ENCODE measurements around the gene CPLX4.

The CPLX4 gene

DNA sequence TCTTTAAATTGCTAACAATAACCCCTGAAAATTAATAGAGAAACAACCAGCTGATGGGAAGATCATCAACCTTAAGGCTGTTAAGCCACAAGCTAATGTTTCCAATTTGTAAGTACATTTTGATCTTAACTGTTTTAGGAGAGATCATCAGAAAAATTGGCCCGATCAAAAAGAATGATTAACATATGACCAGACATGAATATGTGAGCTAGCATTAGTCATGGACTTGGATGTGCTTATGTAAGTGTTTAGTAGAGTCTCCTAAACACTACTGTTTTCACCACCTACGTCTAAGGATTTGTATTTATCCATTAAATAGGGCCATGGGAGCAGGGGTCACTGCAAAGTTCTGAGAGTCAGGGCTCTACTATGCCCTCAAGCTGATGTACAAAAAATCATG lies 36.3 kb upstream of the CPLX4 start:
- in situ Hi-C loops (cut with MboI; ENCODE audit: low pct_unique_long_range_greater_than_20kb, low sequenced_read_pairs, unreplicated experiment): no loop called here
- TF ChIP-seq, protein P1, sequence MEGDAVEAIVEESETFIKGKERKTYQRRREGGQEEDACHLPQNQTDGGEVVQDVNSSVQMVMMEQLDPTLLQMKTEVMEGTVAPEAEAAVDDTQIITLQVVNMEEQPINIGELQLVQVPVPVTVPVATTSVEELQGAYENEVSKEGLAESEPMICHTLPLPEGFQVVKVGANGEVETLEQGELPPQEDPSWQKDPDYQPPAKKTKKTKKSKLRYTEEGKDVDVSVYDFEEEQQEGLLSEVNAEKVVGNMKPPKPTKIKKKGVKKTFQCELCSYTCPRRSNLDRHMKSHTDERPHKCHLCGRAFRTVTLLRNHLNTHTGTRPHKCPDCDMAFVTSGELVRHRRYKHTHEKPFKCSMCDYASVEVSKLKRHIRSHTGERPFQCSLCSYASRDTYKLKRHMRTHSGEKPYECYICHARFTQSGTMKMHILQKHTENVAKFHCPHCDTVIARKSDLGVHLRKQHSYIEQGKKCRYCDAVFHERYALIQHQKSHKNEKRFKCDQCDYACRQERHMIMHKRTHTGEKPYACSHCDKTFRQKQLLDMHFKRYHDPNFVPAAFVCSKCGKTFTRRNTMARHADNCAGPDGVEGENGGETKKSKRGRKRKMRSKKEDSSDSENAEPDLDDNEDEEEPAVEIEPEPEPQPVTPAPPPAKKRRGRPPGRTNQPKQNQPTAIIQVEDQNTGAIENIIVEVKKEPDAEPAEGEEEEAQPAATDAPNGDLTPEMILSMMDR (IDR thresholded peaks at IDR 0.05; ENCODE audit: extremely low read depth, insufficient read depth, missing control alignments): no peak
- DNase-seq (ENCODE audit: low spot score): no peak

DNA sequence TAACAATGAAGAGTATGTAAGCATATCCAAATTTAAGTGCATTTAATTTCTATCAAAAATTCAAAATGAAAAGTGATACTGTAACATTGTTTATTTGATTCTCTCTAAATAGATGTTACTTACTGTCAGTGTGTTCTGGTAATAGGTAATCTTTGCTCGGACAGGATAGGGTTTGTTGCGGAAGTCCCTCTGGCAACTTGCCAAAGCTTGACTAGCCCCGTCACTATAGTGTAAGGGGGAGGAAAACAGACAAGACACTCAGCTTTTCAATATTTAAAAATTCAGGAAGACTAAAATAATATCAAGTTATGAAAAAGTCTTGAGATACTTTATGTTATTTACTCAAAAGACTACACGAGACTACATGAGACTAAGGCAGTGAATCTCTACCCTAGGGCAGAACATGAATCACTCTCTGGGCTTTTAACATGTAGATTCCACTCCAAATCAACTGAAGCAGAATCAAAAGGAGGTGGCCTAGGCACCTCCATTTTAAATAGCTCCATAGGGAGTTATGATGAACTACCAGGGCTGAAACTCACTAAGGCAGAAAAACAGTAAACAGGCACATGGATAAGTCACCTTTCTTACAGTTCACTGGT lies 34.7 kb upstream of the CPLX4 start:
- TF ChIP-seq, protein P1 (IDR thresholded peaks at IDR 0.05; ENCODE audit: extremely low read depth, insufficient read depth, missing control alignments): no peak
- no peak for DNase-seq (ENCODE audit: low spot score)
- in situ Hi-C loops (cut with MboI; ENCODE audit: low pct_unique_long_range_greater_than_20kb, low sequenced_read_pairs, unreplicated experiment): no loop called here

DNA sequence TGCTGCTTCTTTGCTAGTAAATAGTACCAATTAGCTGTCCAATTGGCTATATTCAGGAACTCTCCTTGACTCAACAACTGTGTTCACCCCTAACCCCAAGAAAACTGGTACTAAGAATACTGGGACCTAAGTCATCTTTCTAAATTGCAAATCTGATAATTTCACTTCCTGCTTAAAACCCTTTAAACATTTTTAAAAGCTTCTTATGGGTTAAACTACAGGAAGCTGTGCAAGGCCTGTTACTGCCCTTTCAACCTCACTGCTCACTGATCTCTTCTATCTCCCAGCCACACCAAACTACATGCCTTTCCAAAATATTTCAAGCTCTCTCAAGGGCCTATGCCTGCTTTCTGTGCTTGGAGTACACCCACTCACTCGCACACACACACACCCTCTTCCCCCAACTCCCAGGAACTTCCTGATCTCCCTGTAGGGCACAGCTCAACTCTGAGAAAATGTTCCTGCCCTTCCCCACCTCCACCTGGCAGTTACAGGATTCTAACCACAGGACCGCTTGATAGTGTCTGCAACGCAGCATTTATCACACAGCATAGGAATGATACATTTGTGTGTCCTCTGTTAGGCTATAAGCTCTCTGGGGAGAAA lies 33.9 kb upstream of the CPLX4 start:
- in situ Hi-C loops (cut with MboI; ENCODE audit: low pct_unique_long_range_greater_than_20kb, low sequenced_read_pairs, unreplicated experiment): no loop called here
- no peak for DNase-seq (ENCODE audit: low spot score)
- TF ChIP-seq, protein P1 (IDR thresholded peaks at IDR 0.05; ENCODE audit: extremely low read depth, insufficient read depth, missing control alignments): no peak

DNA sequence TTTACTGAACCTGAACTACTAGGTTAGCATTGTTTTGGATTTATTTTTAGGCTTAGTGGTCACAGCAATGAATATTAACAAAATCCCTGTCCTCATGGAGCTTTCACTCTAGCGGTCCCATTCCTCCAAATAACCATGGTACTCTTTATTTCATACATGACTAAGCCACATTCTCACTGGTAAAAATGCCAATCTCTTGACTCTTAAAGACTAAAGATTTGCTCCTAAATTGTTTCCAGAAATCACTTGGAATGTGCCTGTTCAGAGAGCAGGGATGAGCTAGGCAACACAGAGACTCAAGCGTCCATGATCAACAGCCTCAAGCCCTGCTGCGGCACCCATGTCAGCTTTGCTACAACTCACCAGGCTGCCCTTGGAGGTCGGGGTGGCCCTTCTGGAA lies 27.1 kb upstream of the CPLX4 start:
- DNase-seq (ENCODE audit: low spot score): no peak
- in situ Hi-C loops (cut with MboI; ENCODE audit: low pct_unique_long_range_greater_than_20kb, low sequenced_read_pairs, unreplicated experiment): no loop called here
- TF ChIP-seq, protein P1 (IDR thresholded peaks at IDR 0.05; ENCODE audit: extremely low read depth, insufficient read depth, missing control alignments): no peak

DNA sequence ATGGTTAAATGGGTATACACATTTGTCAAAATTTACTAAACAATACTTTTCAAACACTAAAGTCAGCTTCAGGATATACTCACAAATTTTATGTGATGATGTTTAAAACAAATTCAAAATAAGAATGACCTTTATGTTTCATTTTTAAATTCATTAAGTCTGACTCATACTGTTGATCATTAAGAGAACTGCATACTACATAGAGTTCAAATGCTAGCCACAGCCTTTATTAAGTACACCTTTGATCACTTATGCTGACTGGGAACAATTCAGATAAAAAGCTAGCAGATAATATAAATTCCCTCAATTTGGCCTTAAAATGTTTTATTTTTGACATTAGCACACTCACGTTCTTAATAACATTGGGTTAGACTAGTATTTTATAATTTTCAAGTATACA lies 26.5 kb upstream of the CPLX4 start:
- no peak for DNase-seq (ENCODE audit: low spot score)
- TF ChIP-seq, protein P1 (IDR thresholded peaks at IDR 0.05; ENCODE audit: extremely low read depth, insufficient read depth, missing control alignments): no peak
- in situ Hi-C loops (cut with MboI; ENCODE audit: low pct_unique_long_range_greater_than_20kb, low sequenced_read_pairs, unreplicated experiment): no loop called here

DNA sequence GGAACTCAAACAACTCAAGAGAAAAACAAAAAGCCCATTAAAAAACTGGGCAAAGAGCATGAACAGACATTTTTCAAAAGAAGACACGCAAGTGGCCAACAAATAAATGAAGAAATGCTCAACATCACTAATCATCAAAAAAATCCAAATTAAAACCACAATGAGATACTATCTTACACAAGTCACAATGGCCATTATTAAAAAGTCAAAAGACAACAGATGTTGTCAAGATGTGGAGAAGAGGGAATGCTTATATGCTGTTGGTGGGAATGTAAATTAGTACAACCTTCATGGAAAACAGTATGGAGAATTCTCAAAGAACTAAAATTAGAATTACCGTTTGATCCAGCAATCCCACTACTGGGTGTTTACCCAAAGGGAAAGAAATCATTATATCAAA lies 25.5 kb upstream of the CPLX4 start:
- in situ Hi-C loops (cut with MboI; ENCODE audit: low pct_unique_long_range_greater_than_20kb, low sequenced_read_pairs, unreplicated experiment): no loop called here
- no peak for DNase-seq (ENCODE audit: low spot score)
- TF ChIP-seq, protein P1 (IDR thresholded peaks at IDR 0.05; ENCODE audit: extremely low read depth, insufficient read depth, missing control alignments): no peak
